GM19455 (cell line): Measurements from ENCODE around the gene CCDC47.
A peak's percentile ranks its signal among the peaks of the same experiment; 100 is the strongest.
"Not testable (repeated sequence)": the region's sequence is repeated elsewhere in the genome, so short reads cannot be mapped to it uniquely, and the experiment has no call there.

Experiments used
- ATAC-seq: cut with Tn5 transposase; IDR thresholded peaks from one replicate; pipeline ENCODE4 v1.9.1; 2021; ENCODE audit not compliant: unreplicated experiment

CCDC47 gene

GRCh38 chr17:63773272-63774140 is at the start of gene CCDC47:
CCDC47 (minus strand) TSS chr17:63773597; CDS start chr17:63766175, 7,422 bp downstream.
- peak; percentile 85 for ATAC-seq

GRCh38 chr17:63822537-63822936 is 49.1 kb upstream of the CCDC47 start:
- no peak for ATAC-seq

GRCh38 chr17:63821804-63822203 is 48.4 kb upstream of the CCDC47 start:
- no peak for ATAC-seq

GRCh38 chr17:63820963-63821561 is 47.7 kb upstream of the CCDC47 start:
- ATAC-seq, result no peak

- no peak for ATAC-seq
Observed at GRCh38 chr17:63819585-63820537, 46.5 kb upstream of the CCDC47 start.

GRCh38 chr17:63819131-63819530 is 45.7 kb upstream of the CCDC47 start:
- no peak for ATAC-seq

- no peak for ATAC-seq
Observed at GRCh38 chr17:63817736-63818385, 44.5 kb upstream of the CCDC47 start.

- no peak for ATAC-seq
Observed at GRCh38 chr17:63816669-63817068, 43.3 kb upstream of the CCDC47 start.

GRCh38 chr17:63816123-63816522 is 42.7 kb upstream of the CCDC47 start:
- ATAC-seq, result no peak

GRCh38 chr17:63809970-63810369 is 36.6 kb upstream of the CCDC47 start:
- no peak for ATAC-seq

- no peak for ATAC-seq
Observed at GRCh38 chr17:63805591-63805990, 32.2 kb upstream of the CCDC47 start.

- no peak for ATAC-seq
Observed at GRCh38 chr17:63804328-63804727, 30.9 kb upstream of the CCDC47 start.

GRCh38 chr17:63800783-63801182 is 27.4 kb upstream of the CCDC47 start:
- ATAC-seq, result no peak

GRCh38 chr17:63798572-63799106 is 25.2 kb upstream of the CCDC47 start:
- ATAC-seq, result no peak

GRCh38 chr17:63796375-63796774 is 23.0 kb upstream of the CCDC47 start:
- ATAC-seq, result not testable (repeated sequence)

- ATAC-seq, result no peak
Observed at GRCh38 chr17:63792055-63792729, 18.8 kb upstream of the CCDC47 start.

GRCh38 chr17:63790057-63790456 is 16.7 kb upstream of the CCDC47 start:
- ATAC-seq, result no peak

GRCh38 chr17:63786971-63787711 is 13.7 kb upstream of the CCDC47 start:
- ATAC-seq, result no peak

- no peak for ATAC-seq
Observed at GRCh38 chr17:63786117-63786516, 12.7 kb upstream of the CCDC47 start.
